Measurements from ENCODE around the gene CD72.

- TF ChIP-seq CTCF (IDR thresholded peaks at IDR 0.05; ENCODE audit: low read depth, low read length, missing input control) (no peak), SP1 (IDR thresholded peaks at IDR 0.05) (no peak), FOXA1 (IDR thresholded peaks at IDR 0.05) (no peak), GABPA (IDR thresholded peaks at IDR 0.05 in 1 of 2, conservative IDR thresholded peaks at IDR 0.05 in 1 of 2) (no peak), RAD21 (IDR thresholded peaks at IDR 0.05) (no peak), TAF1 (conservative IDR thresholded peaks at IDR 0.05) (no peak), HNF4A (conservative IDR thresholded peaks at IDR 0.05) (no peak), JUND (IDR thresholded peaks at IDR 0.05) (no peak)
- TF ChIP-seq, protein P1, sequence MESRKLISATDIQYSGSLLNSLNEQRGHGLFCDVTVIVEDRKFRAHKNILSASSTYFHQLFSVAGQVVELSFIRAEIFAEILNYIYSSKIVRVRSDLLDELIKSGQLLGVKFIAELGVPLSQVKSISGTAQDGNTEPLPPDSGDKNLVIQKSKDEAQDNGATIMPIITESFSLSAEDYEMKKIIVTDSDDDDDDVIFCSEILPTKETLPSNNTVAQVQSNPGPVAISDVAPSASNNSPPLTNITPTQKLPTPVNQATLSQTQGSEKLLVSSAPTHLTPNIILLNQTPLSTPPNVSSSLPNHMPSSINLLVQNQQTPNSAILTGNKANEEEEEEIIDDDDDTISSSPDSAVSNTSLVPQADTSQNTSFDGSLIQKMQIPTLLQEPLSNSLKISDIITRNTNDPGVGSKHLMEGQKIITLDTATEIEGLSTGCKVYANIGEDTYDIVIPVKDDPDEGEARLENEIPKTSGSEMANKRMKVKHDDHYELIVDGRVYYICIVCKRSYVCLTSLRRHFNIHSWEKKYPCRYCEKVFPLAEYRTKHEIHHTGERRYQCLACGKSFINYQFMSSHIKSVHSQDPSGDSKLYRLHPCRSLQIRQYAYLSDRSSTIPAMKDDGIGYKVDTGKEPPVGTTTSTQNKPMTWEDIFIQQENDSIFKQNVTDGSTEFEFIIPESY (IDR thresholded peaks at IDR 0.05) = no peak
Measured at GRCh38 chr9:35598866-35599590, 19.2 kb downstream of the CD72 start.

All from liver (tissue), 3 donors.